Frontal cortex (tissue), 4 donors: Measurements from ENCODE around the gene CASK. TPM values are rescaled to one million over a fixed set of nuclear protein-coding genes. Genes with fewer than 3 reads are reported as not detected.
"Not testable (repeated sequence)": the region's sequence is repeated elsewhere in the genome, so short reads cannot be mapped to it uniquely, and the experiment has no call there.

Experiments
- DNase-seq, 2 donors: peaks; one replicate each; pipeline ENCODE4 v3.0.0; 2012; ENCODE audit warnings: low spot score in 2 of 2
- FAIRE-seq: peaks from 2 replicates; lab custom pipeline; 2012; peaks lifted over from hg19 to GRCh38; lab: Jason Lieb, UNC
- total RNA-seq: library from RNA; depleted of rRNA; stranded (reverse); fragments of >200 nt; gene quantifications from one replicate; pipeline ENCODE4 v1.2.3, GENCODE V29; 2014
- donor health status: control.
- donor health status: control.
- donor health status: control.

CASK gene
- total RNA-seq, 1 donor from 2014 or later, result 72.6 TPM

GRCh38 chrX:41664375-41664901 is 258.9 kb downstream of the CASK start:
- DNase-seq (no peak), FAIRE-seq (no peak)

- DNase-seq (no peak), FAIRE-seq (no peak)
Observed at GRCh38 chrX:41661366-41662095, 261.8 kb downstream of the CASK start.

DNA sequence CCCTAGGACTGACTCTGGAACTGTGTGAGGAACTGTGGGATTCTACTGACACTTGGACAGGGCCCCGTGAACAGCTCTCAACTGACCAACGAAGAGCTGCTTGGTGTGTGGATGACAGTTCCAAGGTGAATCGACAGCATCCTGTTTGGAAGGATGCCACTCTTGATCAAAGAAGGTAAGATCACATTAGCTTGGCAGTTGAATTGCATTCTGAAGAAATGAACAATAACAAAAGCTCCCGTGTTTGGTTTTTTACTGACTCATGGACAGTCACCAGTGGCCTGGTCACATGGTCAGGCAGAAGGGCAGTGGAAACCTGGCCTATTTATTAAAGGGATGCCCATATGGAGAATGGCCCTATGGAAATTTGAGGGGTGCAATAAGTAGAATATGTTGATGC is 267.7 kb downstream of the CASK start:
- FAIRE-seq (no peak), DNase-seq (no peak)

GRCh38 chrX:41655101-41655500 is 268.3 kb downstream of the CASK start:
- DNase-seq (no peak), FAIRE-seq (no peak)

GRCh38 chrX:41653125-41653524 is 270.2 kb downstream of the CASK start:
- FAIRE-seq, result no peak
- no peak for DNase-seq

DNA sequence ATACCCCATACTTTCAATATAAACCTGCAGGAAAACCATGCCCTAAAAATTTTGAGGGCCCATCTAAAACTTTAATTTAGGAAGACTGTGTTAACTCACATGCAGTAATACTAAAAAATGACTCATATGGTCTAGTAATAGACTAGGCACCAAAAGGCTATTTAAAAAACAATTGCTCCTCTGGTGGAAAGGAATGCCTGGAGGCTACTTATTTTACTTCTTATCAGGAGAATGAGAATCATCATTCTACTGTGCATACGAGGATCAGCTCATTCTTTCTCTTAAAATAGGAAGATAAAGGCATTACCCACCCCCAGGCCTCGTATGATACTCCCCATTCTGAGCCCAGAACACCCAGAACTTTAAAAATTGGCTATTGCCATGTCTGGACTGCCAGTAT is 277.2 kb downstream of the CASK start:
- DNase-seq, FAIRE-seq: not testable (repeated sequence)

DNA sequence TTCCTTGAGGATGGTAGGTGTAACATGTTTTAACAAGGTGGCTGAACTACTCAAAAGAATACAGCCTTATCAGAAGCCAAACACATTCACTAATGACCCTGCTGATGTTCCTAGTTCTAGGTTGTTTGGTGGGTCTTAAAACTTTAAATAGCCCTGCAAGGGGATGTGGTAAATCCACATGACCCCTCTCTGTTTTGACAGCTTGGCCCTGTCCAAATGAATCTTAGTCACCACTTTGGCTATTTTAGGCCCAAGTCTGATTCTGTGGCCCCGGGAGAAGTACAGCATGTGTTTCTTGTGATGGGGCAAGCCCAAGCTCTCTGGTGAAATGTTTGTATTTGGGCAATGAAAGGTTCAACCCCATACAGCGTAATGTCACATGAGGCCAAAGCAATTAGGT is 289.1 kb downstream of the CASK start:
- FAIRE-seq (no peak), DNase-seq (no peak)

DNA sequence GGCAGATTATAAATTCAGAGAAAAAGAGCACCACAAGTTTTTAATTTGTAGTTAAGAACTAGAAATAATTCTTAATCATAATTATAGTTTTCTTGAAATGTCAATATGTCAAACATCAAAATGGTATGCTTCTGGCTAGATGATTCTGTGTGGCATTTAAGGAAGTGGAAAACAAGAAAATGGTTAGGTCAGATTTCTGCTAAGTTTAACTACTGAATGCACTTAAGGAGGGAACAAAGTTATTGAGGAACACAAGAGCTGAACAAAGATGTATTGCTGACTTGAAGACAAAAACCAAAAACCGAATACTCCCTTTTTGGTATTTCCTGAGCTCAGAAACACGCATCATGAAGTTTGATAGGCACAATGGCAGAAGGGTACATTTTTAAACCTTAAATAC is 293.3 kb downstream of the CASK start:
- FAIRE-seq (no peak), DNase-seq (no peak)

- DNase-seq (no peak), FAIRE-seq (no peak)
Observed at GRCh38 chrX:41629539-41629938, 293.8 kb downstream of the CASK start.

DNA sequence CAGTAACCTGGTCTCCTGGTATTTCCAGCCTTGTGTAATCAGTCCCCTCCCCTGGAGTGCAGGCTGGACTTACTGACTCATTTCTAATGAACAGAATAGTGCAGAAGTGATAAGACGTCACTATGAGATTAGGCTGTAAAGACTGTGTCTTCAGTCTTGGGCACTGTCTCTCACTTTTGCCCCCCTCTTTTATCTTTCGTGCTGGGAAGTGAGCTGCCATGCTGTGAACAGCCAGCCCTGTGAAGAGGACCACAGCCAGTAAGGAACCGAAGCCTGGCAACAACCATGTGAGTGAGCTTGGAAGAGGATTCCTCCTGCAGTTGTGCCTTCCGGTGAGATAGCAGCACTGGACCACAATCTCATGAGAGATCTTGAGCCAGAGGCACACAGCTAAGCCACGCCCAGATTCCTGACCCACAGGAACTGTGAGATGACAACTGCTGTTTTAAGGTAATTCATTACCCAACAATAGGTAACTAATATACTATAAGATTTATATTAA is 302.1 kb downstream of the CASK start:
- FAIRE-seq (no peak), DNase-seq (no peak)

GRCh38 chrX:41619221-41619620 is 304.1 kb downstream of the CASK start:
- DNase-seq, result no peak

GRCh38 chrX:41616935-41617334 is 306.4 kb downstream of the CASK start:
- no peak for FAIRE-seq
- peak in 1 of 2 donors; percentile 13 for DNase-seq

More at GRCh38 chrX:41619221-41619620, 304.1 kb downstream of the CASK start:
- FAIRE-seq, result no peak

GRCh38 chrX:41616255-41616654 is 307.1 kb downstream of the CASK start:
- no peak for DNase-seq
- no peak for FAIRE-seq

GRCh38 chrX:41608244-41608643 is 315.1 kb downstream of the CASK start:
- DNase-seq (no peak), FAIRE-seq (no peak)

DNA sequence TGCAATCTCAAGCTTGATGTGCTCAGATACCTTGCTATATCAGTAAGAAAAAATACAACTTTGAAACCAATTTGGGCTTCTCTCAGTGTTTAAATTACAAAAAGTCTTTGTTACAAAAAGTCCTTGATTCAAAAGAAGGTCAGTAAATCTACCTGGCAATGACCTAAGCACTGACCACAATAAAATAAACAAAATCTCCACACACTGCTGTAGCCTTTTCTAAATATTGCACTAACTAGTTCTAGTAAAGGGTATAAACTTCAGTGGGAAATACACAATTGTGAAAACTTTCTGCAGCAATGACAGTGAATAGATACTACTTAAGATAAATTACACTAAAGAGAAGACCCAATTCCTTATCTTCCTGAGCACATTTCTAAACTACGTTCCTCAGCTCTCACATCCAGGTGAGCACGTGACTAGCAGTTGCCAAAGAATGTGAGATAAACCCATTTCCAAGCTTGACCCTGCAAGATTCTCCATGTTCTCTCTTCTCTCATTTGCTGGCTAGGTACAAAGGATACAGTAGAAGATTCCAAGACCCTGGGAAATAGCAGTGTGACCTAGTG is 316.0 kb downstream of the CASK start:
- FAIRE-seq, result no peak

GRCh38 chrX:41606057-41606456 is 317.3 kb downstream of the CASK start:
- DNase-seq, FAIRE-seq: not testable (repeated sequence)

More for the DNA sequence above, 316.0 kb downstream of the CASK start:
- DNase-seq, result no peak

DNA sequence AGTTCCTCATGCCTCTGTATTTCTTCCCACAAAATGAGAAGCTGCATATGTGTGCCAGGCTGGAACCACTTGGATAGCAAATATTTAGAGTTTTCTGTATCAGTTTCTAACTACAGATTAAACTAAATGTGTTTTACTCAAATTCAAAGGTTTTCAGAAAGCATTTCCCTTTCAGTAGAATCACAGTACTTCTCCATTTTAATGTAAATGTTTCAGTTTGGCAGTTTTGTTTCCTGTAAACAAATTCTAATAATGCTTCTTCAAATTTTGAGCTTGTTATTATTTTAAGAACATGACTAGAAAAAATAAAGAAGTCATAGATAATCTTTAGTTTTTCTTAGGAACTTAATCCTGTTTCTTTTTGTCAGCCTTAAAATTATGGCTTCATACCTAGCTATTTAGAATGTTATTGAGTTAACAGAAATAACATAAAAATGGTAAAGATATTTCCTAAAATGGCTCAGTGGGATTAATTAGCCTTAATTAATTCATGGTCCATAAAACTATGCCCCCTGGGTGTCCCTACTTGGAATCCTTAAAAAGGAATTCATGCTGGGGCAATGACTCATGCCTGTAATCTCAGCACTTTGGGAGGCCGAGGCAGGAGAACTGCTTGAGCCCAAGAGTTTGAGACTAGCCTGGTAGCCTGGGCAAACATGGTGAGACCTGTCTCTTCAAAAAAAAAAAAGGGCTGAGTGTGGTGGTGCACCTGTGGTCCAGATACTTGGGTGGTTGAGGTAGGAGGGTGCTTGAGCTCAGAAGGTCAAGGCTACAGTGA is 318.4 kb downstream of the CASK start:
- DNase-seq, result no peak
- FAIRE-seq, result no peak

- FAIRE-seq (no peak), DNase-seq (no peak)
Observed at GRCh38 chrX:41604177-41604576, 319.2 kb downstream of the CASK start.

GRCh38 chrX:41603596-41603995 is 319.8 kb downstream of the CASK start:
- FAIRE-seq (peak; percentile 26), DNase-seq (no peak)

DNA sequence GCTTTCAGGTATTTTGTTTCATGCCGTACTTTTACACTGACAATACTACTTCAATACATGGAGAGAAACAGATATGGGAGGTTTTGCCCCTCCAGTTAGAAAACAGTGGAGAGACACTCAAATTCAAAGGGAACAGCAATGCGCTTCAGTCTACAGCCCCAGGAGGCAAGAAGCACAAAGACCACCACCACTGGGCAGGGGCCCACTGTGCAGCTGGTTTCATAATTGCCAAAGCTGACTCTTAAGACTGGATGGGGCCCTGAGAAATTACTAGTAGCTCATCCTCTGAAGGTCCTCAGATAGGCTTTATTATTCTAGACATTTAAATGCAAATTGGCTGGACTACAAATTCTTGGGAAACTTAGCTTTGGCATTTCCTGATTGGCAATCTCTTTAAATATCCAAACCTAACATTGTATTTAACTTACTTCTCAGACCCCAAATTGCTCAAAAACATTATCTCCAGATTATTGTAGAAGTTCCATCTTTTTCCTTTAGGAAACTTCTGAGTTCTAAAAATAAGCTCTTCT is 320.5 kb downstream of the CASK start:
- no peak for DNase-seq
- no peak for FAIRE-seq
